CD4-positive, alpha-beta memory T cell (primary cell): ENCODE measurements around the gene CIAO2A. TPM values are rescaled to one million over a fixed set of nuclear protein-coding genes. Genes with fewer than 3 reads are reported as not detected.
"Not testable (repeated sequence)": the region's sequence is repeated elsewhere in the genome, so short reads cannot be mapped to it uniquely, and the experiment has no call there.

Experiments
- CTCF ChIA-PET: fragments of 350-600 bp; sonication (Branson Sonifier 250); formaldehyde crosslinking; loops from one replicate; lab custom pipeline; 2021; ENCODE audit warnings: inconsistent platforms; ENCODE audit not compliant: partially characterized antibody; lab: Charles Lee
- POLR2A ChIA-PET: fragments of 350-600 bp; sonication (Branson Sonifier 250); formaldehyde crosslinking; loops from one replicate; lab custom pipeline; 2021; ENCODE audit not compliant: partially characterized antibody; lab: Charles Lee
- DNase-seq, 5 donors: peaks; one replicate each; pipeline versions ENCODE4 v3.0.0 to v3.0.0-alpha.2; 2020 to 2022; ENCODE audit warnings: mixed read lengths in 1 of 5
- H3K27ac ChIP-seq: one replicate; pipeline ENCODE4 v1.7.0; 2013; ENCODE audit warnings: low read depth, low read length
- H3K27me3 ChIP-seq: 2 replicates; pipeline ENCODE4 v1.7.0; 2013; ENCODE audit warnings: mild to moderate bottlenecking, low read length, moderate library complexity; ENCODE audit not compliant: insufficient read depth
- H3K36me3 ChIP-seq: 2 replicates; pipeline ENCODE4 v1.7.0; 2013; ENCODE audit warnings: mild to moderate bottlenecking, low read length, moderate library complexity; ENCODE audit not compliant: insufficient read depth
- H3K4me1 ChIP-seq: 2 replicates; pipeline ENCODE4 v1.7.0; 2013; ENCODE audit warnings: mild to moderate bottlenecking, low read length, moderate library complexity; ENCODE audit not compliant: insufficient read depth
- H3K4me3 ChIP-seq, 2 donors: one replicate each; pipeline ENCODE4 v1.7.0; 2013; ENCODE audit warnings: low read length in 2 of 2, mild to moderate bottlenecking in 1 of 2
- H3K9me3 ChIP-seq, 2 donors: one replicate each; pipeline ENCODE4 v1.7.0; 2013; ENCODE audit warnings: low read length in 2 of 2, control low read depth in 1 of 2; ENCODE audit not compliant: control insufficient read depth in 1 of 2
- H3K27ac Mint-ChIP-seq, 7 donors: one replicate each; pipeline ENCODE4 v1.8.0; 2020 to 2021; ENCODE audit warnings: mixed read lengths in 7 of 7, mild to moderate bottlenecking in 6 of 7, inconsistent platforms in 3 of 7, moderate library complexity in 3 of 7
- H3K27me3 Mint-ChIP-seq, 2 donors: one replicate each; pipeline ENCODE4 v1.8.0; 2020 to 2021; ENCODE audit warnings: mixed read lengths in 2 of 2
- H3K36me3 Mint-ChIP-seq, 2 donors: one replicate each; pipeline ENCODE4 v1.8.0; 2020 to 2021; ENCODE audit warnings: mixed read lengths in 2 of 2, inconsistent platforms in 1 of 2, mild to moderate bottlenecking in 1 of 2
- H3K4me1 Mint-ChIP-seq, 4 donors: one replicate each; pipeline ENCODE4 v1.8.0; 2020 to 2021; ENCODE audit warnings: mixed read lengths in 4 of 4, mild to moderate bottlenecking in 1 of 4
- H3K4me3 Mint-ChIP-seq, 8 donors: one replicate each; pipeline ENCODE4 v1.8.0; 2020 to 2021; ENCODE audit warnings: mixed read lengths in 8 of 8, mild to moderate bottlenecking in 7 of 8, moderate library complexity in 6 of 8, inconsistent platforms in 3 of 8
- H3K9me3 Mint-ChIP-seq, 8 donors: one replicate each; pipeline ENCODE4 v1.8.0; 2020 to 2021; ENCODE audit warnings: mixed read lengths in 8 of 8, mild to moderate bottlenecking in 5 of 8, inconsistent platforms in 3 of 8, moderate library complexity in 1 of 8
- intact Hi-C: fragments of 100-400 bp; cut with micrococcal nuclease; formaldehyde crosslinking; loops from one replicate; pipeline ENCODE4 v1.15.1; 2023
- polyA plus RNA-seq, 2 donors: library from polyadenylated mRNA; unstranded; fragments of 300-500 nt; fragmentation: Illumina TruSeq; gene quantifications; one replicate each; pipeline ENCODE4 v1.2.3, GENCODE V29; 2021
- total RNA-seq, 2 experiments: library from RNA; stranded (reverse); gene quantifications; one replicate each; pipeline ENCODE4 v1.2.3, GENCODE V29; 2021

Gene CIAO2A
- total and polyA plus RNA-seq, 4 experiments from 2014 or later: 35.0 to 134 (median 53.2) TPM

GRCh38 chr15:64111679-64112050, 18.0 kb upstream of the CIAO2A start:
- Histone ChIP-seq H3K4me3 (no peak overlapping the region), H3K4me1 (peaks cover 36% of the 10 kb centered on the region), H3K27ac (no peak overlapping the region), H3K27me3 (no peaks in the 10 kb centered on the region), H3K9me3 (no peaks in the 10 kb centered on the region), H3K36me3 (peaks cover 39% of the 10 kb centered on the region)
- POLR2A ChIA-PET: interaction anchor here (1.2 kb wide), 1 partner anchor 13 kb away, joined by 3 read pairs; no protein-coding TSS in a partner anchor
- intact Hi-C loops: no loop called here
- peaks cover 26 to 50% (median 41%) of the 10 kb centered on the region in 4 donors for H3K4me1 Mint-ChIP-seq
- H3K27ac Mint-ChIP-seq: peak overlapping the region in 2 of 7 donors; percentile 50 to 77
- H3K27me3 Mint-ChIP-seq: no peaks in the 10 kb centered on the region
- CTCF ChIA-PET: interaction anchor here (1.1 to 1.5 kb wide), 3 partner anchors 12 to 44 kb away, joined by 3 to 4 read pairs (median 3); no protein-coding TSS in a partner anchor
- no peak for DNase-seq
- peaks cover 35 to 40% of the 10 kb centered on the region in 2 donors for H3K36me3 Mint-ChIP-seq
- peaks cover 0 to 1% (median 0%) of the 10 kb centered on the region in 8 donors for H3K9me3 Mint-ChIP-seq
- no peak overlapping the region for H3K4me3 Mint-ChIP-seq

GRCh38 chr15:64110950-64111678, 17.5 kb upstream of the CIAO2A start:
- POLR2A ChIA-PET: interaction anchor here (1.0 to 1.2 kb wide), 2 partner anchors 14 to 276 kb away, joined by 3 read pairs; partner anchors contain the start of gene TRIP4
- peaks cover 42% of the 10 kb centered on the region for H3K4me1 ChIP-seq
- CTCF ChIA-PET: interaction anchor here (1.1 to 1.5 kb wide), 3 partner anchors 12 to 44 kb away, joined by 3 to 4 read pairs (median 3); no protein-coding TSS in a partner anchor

GRCh38 chr15:64110108-64110701, 16.6 kb upstream of the CIAO2A start:
- peaks cover 47% of the 10 kb centered on the region for H3K4me1 ChIP-seq
- H3K27ac ChIP-seq, intact Hi-C loops: not testable (repeated sequence)

More at GRCh38 chr15:64110950-64111678, 17.5 kb upstream of the CIAO2A start:
- Mint-ChIP-seq H3K27me3 (no peaks in the 10 kb centered on the region), H3K4me3 (peak overlapping the region in 4 of 8 donors; percentile 20 to 63 (median 40)), H3K36me3 (peaks cover 30 to 35% of the 10 kb centered on the region in 2 donors), H3K4me1 (peaks cover 31 to 55% (median 44%) of the 10 kb centered on the region in 4 donors), H3K27ac (peak overlapping the region in 5 of 7 donors; percentile 48 to 78 (median 51)), H3K9me3 (peaks cover 0 to 1% (median 0%) of the 10 kb centered on the region in 8 donors)
- Histone ChIP-seq H3K4me3 (no peak overlapping the region), H3K27me3 (no peaks in the 10 kb centered on the region), H3K9me3 (no peaks in the 10 kb centered on the region), H3K36me3 (peaks cover 34% of the 10 kb centered on the region), H3K27ac (no peak overlapping the region)
- intact Hi-C loops: no loop called here
- peak in 1 of 5 donors; percentile 7 for DNase-seq

GRCh38 chr15:64107337-64107736, 13.7 kb upstream of the CIAO2A start:
- H3K27ac ChIP-seq: no peak overlapping the region
- Mint-ChIP-seq H3K9me3 (peaks cover 0 to 1% (median 0%) of the 10 kb centered on the region in 8 donors), H3K4me1 (peaks cover 38 to 66% (median 52%) of the 10 kb centered on the region in 4 donors), H3K27me3 (no peaks in the 10 kb centered on the region), H3K27ac (peak overlapping the region in 2 of 7 donors; percentile 18 to 58), H3K36me3 (peaks cover 6 to 7% of the 10 kb centered on the region in 2 donors), H3K4me3 (no peak overlapping the region)
- H3K9me3 ChIP-seq: no peaks in the 10 kb centered on the region
- ChIA-PET POLR2A (no interaction called here), CTCF (interaction anchor here (1.1 kb wide), 1 partner anchor 46 kb away, joined by 3 read pairs; no protein-coding TSS in a partner anchor)
- no peaks in the 10 kb centered on the region for H3K27me3 ChIP-seq
- H3K36me3 ChIP-seq: peaks cover 2% of the 10 kb centered on the region
- peaks cover 47% of the 10 kb centered on the region for H3K4me1 ChIP-seq
- no peak overlapping the region for H3K4me3 ChIP-seq
- no peak for DNase-seq
- intact Hi-C loops: no loop called here

More at GRCh38 chr15:64110108-64110701, 16.6 kb upstream of the CIAO2A start:
- not testable (repeated sequence) for DNase-seq, H3K27me3 Mint-ChIP-seq, H3K27me3 ChIP-seq, H3K9me3 ChIP-seq, H3K4me3 ChIP-seq, H3K9me3 Mint-ChIP-seq
- peak overlapping the region in 3 of 8 donors; percentile 59 to 71 (median 63) for H3K4me3 Mint-ChIP-seq
- peak overlapping the region in 5 of 7 donors; percentile 41 to 82 (median 76) for H3K27ac Mint-ChIP-seq
- H3K4me1 Mint-ChIP-seq: peaks cover 33 to 56% (median 48%) of the 10 kb centered on the region in 4 donors
- ChIA-PET CTCF (interaction anchor here (0.6 to 1.5 kb wide), 2 partner anchors 43 to 1139 kb away, joined by 3 to 4 read pairs; no protein-coding TSS in a partner anchor), POLR2A (interaction anchor here (1.0 kb wide), 1 partner anchor 277 kb away, joined by 3 read pairs; the partner anchor contains the start of gene TRIP4)
- peaks cover 26 to 29% of the 10 kb centered on the region in 2 donors for H3K36me3 Mint-ChIP-seq
- peaks cover 25% of the 10 kb centered on the region for H3K36me3 ChIP-seq

- CTCF ChIA-PET: interaction anchor here (2.7 kb wide), 1 partner anchor 37 kb away, joined by 8 read pairs; no protein-coding TSS in a partner anchor
- Histone ChIP-seq H3K27ac (no peak overlapping the region), H3K27me3 (no peaks in the 10 kb centered on the region), H3K4me1 (peaks cover 44% of the 10 kb centered on the region), H3K36me3 (no peaks in the 10 kb centered on the region), H3K4me3 (no peak overlapping the region), H3K9me3 (no peaks in the 10 kb centered on the region)
- POLR2A ChIA-PET: no interaction called here
- no peak overlapping the region for H3K4me3 Mint-ChIP-seq
- peaks cover 7 to 8% of the 10 kb centered on the region in 2 donors for H3K36me3 Mint-ChIP-seq
- H3K27ac Mint-ChIP-seq: peak overlapping the region in 1 of 7 donors; percentile 12
- H3K27me3 Mint-ChIP-seq: no peaks in the 10 kb centered on the region
- peaks cover 33 to 60% (median 41%) of the 10 kb centered on the region in 4 donors for H3K4me1 Mint-ChIP-seq
- DNase-seq: no peak
- H3K9me3 Mint-ChIP-seq: peaks cover 0 to 1% (median 0%) of the 10 kb centered on the region in 8 donors
- intact Hi-C loops: no loop called here
Observed at GRCh38 chr15:64105113-64105704, 11.6 kb upstream of the CIAO2A start.

- peak overlapping the region in 1 of 8 donors; percentile 11 for H3K4me3 Mint-ChIP-seq
- Histone ChIP-seq H3K4me1 (peaks cover 56% of the 10 kb centered on the region), H3K4me3 (no peak overlapping the region), H3K27me3 (no peaks in the 10 kb centered on the region), H3K27ac (no peak overlapping the region), H3K36me3 (no peaks in the 10 kb centered on the region), H3K9me3 (no peaks in the 10 kb centered on the region)
- peaks cover 7 to 15% of the 10 kb centered on the region in 2 donors for H3K36me3 Mint-ChIP-seq
- H3K27ac Mint-ChIP-seq: peak overlapping the region in 1 of 7 donors; percentile 54
- H3K4me1 Mint-ChIP-seq: peaks cover 40 to 69% (median 51%) of the 10 kb centered on the region in 4 donors
- intact Hi-C loops: no loop called here
- ChIA-PET POLR2A (interaction anchor here (0.8 kb wide), 1 partner anchor 9 kb away, joined by 3 read pairs; the partner anchor contains the start of gene CIAO2A), CTCF (interaction anchor here (0.7 kb wide), 1 partner anchor 51 kb away, joined by 3 read pairs; no protein-coding TSS in a partner anchor)
- no peak for DNase-seq
- H3K27me3 Mint-ChIP-seq: no peaks in the 10 kb centered on the region
- H3K9me3 Mint-ChIP-seq: no peaks in the 10 kb centered on the region
Observed at GRCh38 chr15:64102497-64102896, 8.9 kb upstream of the CIAO2A start.
